Omental fat pad (tissue), 4 donors: Measurements from ENCODE around the gene TRIO. TPM values are rescaled to one million over a fixed set of nuclear protein-coding genes. Genes with fewer than 3 reads are reported as not detected.
A peak's percentile ranks its signal among the peaks of the same experiment; 100 is the strongest.

Experiments
- ATAC-seq: fragments of 150-250 bp; one replicate; pipeline ENCODE4 v1.9.1; 2016; ENCODE audit warnings: mild to moderate bottlenecking, moderate library complexity; ENCODE audit not compliant: low FRiP score
- DNase-seq: peaks from one replicate; pipeline ENCODE4 v3.0.0-alpha.2; 2019; ENCODE audit warnings: low spot score
- CTCF ChIP-seq, 3 donors: fragments of 450-650 bp; IDR thresholded peaks; one replicate each; pipeline ENCODE4 v1.5.1; 2016 to 2017; ENCODE audit warnings: antibody characterized with exemption in 3 of 3, mild to moderate bottlenecking in 3 of 3, moderate library complexity in 2 of 3
- total RNA-seq, 4 donors: library from RNA; depleted of rRNA; stranded (reverse); fragments of >200 nt; gene quantifications; one replicate each; pipeline ENCODE4 v1.1.0, GENCODE V29; 2016

The TRIO gene
- total RNA-seq, 4 donors from 2014 or later: 125 to 370 (median 193) TPM

GRCh38 chr5:14112998-14113652 is 30.0 kb upstream of the TRIO start:
- no peak for DNase-seq
- ATAC-seq: peak; percentile 47
- no peak for TF ChIP-seq CTCF (IDR thresholded peaks at IDR 0.05)

GRCh38 chr5:14114615-14115251 is 28.4 kb upstream of the TRIO start:
- DNase-seq (no peak), ATAC-seq (no peak)
- no peak for TF ChIP-seq CTCF (IDR thresholded peaks at IDR 0.05)

- DNase-seq (no peak), ATAC-seq (no peak)
- no peak for TF ChIP-seq CTCF (IDR thresholded peaks at IDR 0.05)
Observed at GRCh38 chr5:14115323-14115895, 27.7 kb upstream of the TRIO start.

- no peak for DNase-seq
- no peak for ATAC-seq
- no peak for TF ChIP-seq CTCF (IDR thresholded peaks at IDR 0.05)
Observed at GRCh38 chr5:14118551-14119320, 24.4 kb upstream of the TRIO start.

- no peak for TF ChIP-seq CTCF (IDR thresholded peaks at IDR 0.05)
- DNase-seq (no peak), ATAC-seq (no peak)
Observed at GRCh38 chr5:14120176-14120575, 23.0 kb upstream of the TRIO start.

GRCh38 chr5:14121552-14121951 is 21.6 kb upstream of the TRIO start:
- TF ChIP-seq CTCF (IDR thresholded peaks at IDR 0.05): no peak
- ATAC-seq (no peak), DNase-seq (no peak)
